HG03064 (cell line): ENCODE results near the gene TIMM17A.

Experiments used
- ATAC-seq: cut with Tn5 transposase; IDR thresholded peaks from one replicate; pipeline ENCODE4 v1.9.1; 2021; ENCODE audit warnings: low read depth; ENCODE audit not compliant: unreplicated experiment

TIMM17A gene

DNA sequence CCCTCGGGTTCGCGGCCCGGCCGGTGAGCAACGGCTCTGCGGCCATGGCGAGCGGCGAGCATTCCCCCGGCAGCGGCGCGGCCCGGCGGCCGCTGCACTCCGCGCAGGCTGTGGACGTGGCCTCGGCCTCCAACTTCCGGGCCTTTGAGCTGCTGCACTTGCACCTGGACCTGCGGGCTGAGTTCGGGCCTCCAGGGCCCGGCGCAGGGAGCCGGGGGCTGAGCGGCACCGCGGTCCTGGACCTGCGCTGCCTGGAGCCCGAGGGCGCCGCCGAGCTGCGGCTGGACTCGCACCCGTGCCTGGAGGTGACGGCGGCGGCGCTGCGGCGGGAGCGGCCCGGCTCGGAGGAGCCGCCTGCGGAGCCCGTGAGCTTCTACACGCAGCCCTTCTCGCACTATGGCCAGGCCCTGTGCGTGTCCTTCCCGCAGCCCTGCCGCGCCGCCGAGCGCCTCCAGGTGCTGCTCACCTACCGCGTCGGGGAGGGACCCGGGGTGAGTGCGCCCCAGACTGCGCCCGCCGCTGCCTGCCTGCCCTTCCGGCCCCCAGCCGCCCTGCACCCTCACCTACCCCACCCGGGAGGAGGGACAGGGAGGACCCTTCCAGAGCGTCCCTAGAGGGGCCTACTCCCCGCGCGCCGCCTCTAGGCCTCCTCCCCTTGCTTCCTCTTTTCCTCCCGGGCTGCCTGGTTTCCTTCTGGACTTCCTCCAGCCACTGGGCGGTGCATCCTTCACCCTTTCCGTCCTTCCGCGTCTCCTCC lies 27.5 kb downstream of the TIMM17A start, which contains the start of gene RNPEP:
RNPEP (plus strand) TSS at position 26 of the 757 bp plus-strand sequence; CDS start at position 45, 19 bp downstream.
- peak; percentile 77 for ATAC-seq

DNA sequence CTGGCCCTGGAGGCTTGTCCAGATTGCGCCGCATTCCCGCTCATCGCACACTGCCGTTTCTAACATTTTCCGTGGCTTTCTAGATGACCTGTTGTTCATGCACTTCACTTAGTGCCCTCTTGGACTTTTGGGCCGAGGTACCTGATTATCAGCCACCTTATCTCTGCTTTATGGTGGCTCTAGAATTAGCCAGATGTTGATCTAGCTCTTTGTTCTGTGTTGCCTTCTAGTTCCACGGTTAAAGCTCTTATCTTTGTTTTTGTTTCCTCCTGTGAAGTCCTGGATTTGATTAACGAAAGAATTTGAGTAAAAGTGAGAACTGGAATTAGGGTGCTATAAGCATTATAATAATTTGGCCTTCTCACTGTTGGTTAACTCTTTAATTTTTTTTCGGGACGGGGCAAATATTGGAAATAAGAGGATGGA lies 28.1 kb downstream of the TIMM17A start:
- no peak for ATAC-seq

DNA sequence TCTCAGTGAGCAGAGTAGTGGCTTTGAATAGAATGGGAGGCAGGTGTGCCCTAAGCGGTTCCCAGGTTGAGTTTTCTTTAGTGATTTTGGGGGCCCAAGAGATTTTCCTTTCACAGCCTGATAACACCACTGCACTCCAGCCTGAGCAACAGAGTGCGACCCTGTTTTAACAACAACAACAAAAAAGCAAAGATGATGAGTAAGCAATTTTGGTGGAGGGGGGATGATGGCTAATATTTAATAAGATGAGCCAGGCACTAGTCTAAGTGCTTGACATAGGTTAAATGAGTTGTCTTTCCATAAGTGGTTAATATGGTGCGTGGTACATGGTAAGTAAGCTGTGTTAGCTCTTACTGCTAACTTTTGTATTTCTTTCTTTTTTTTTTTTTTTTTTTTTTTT lies 29.1 kb downstream of the TIMM17A start:
- no peak for ATAC-seq

DNA sequence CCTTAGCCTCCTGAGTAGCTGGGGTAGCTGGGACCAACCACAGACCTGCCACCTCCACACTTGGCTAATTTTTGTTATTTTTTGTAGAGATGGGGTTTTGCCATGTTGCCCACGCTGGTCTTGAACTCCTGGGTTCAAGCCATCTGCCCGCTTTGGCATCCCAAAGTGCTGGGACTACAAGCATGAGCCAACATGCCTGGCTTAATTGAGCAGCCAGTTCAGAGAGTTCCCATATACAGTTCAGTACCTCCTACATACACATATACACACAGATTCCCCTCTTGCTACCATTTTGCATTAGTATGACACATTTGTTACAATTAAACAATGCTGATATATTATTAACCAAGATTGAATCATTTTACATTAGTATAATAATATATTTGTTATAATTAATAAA lies 30.1 kb downstream of the TIMM17A start:
- ATAC-seq, result no peak

DNA sequence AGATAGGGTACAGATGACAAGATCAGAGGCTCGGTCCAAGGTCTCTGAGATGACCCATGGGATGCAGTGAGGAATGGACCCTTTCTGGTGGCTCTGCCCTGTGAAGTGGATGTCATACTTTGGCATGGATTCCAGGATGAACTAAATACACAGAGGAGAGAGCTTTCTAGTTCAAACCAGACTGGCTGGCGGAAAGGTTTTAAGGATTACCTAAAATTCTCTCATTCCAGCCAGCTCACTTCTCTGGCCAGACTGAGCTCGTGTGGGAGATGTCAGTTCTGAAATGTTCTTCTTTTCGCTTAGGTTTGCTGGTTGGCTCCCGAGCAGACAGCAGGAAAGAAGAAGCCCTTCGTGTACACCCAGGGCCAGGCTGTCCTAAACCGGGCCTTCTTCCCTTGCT lies 33.3 kb downstream of the TIMM17A start:
- ATAC-seq, result no peak

DNA sequence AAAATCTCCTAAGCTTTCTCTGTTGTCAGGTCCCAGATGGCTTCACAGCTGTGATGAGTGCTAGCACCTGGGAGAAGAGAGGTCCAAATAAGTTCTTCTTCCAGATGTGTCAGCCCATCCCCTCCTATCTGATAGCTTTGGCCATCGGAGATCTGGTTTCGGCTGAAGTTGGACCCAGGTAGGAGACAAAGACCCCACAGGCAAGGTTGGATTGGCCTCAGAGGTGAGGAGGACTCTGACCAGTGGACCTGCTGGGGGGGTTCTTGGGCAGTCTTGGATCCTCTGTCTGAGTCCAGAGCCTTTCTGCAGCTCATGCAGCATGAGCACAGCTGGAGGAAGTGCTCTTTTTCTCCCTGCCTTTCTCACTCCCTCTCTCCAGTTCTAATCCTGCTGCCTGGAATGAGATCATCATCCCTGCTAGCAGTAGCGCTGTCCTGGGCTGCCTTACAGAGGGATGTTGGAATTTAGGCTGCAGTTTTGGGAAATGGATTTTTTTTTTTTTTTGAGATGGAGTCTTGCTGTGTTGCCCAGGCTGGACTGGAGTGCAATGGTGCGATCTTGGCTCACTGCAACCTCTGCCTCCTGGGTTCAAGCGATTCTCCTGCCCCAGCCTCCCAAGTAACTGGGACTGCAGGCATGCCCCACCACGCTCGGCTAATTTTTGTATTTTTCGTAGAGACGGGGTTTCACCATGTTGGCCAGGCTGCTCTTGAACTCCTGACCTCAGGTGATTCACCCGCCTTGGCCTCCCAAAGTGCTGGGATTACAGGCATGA lies 34.2 kb downstream of the TIMM17A start:
- ATAC-seq, result no peak

DNA sequence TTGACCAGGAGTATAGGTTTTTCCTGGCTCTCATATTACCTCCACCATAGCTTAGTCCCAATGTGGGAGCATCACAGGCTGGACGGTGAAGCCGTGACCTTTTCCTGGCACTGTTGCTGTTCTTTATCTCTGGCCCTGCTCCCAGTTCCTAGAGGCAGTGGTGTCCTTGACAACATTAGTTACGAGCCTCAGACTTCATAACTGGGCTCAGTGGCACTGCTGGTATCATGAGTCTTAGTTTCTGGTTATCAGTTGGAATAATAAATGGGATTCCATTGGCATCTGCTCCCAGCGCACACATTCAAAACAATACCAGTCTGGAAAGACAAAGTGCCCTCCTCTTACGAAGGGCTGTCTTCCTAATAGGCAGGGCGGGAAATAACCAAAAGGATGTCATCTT lies 35.1 kb downstream of the TIMM17A start:
- ATAC-seq, result no peak

DNA sequence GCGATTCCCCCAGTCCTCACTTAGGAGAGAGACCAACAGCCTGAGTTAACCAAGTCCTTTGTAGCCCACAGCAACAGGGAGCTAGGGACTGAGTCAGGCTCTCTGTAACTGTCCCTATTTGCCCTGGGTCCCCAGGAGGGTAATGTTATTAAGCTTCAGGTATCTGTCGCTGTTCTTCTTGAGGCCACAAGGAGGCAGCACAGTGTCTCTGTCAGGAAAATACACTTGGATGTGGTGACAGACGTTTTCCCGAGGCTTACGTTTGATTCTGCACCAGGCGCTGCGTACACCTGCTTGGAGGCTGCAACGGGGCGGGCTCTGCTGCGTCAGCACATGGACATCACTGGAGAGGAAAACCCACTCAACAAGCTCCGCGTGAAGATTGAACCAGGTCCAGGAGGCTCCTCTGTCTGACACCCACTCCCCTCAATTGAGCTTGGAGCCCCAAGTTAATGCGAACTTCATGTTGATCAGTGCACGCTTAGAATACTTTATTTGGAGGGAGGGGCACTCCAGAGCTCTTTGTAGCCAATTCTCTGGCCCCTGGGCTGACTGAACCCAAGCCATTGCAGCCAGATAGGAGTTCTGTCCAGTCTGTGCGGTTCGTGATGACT lies 44.4 kb downstream of the TIMM17A start:
- ATAC-seq, result no peak

DNA sequence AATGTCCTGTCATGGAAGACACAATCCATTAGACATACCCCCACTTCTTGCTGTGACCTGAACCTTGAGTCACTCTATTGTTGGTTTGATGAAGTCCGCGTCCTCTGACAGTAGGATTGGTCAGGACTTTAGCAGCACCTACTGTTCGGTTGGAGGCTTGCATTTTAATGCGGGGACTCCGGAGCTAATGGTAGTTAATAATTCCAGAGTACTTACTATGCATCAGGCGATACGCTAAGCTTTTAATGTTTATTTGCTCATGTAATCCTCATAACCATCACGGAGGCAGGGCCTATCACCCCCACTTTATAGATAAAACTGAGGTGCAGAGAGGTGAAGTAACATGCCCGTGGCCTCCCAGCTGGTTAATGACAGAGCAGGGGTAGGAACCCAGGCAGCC lies 47.2 kb downstream of the TIMM17A start:
- no peak for ATAC-seq

DNA sequence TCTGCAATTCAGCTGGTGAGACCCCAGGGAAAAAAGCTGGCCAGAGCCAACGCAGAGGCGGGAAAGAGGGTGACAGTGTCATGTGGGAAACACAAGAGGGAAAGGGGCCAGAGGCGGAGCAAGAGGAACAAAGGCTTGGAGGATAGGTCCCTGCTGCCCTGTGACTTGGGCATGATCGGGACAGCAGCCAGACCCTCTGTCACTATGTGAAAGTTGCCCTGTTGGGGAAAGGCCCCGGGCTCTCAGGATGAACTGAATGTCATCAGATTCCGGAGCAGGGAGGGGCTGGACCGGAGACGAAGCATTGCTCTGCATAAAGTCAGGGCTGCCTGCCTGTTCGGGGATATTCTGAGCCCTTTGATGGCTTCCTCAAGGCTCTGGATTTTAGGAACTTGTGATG lies 49.4 kb downstream of the TIMM17A start:
- no peak for ATAC-seq

DNA sequence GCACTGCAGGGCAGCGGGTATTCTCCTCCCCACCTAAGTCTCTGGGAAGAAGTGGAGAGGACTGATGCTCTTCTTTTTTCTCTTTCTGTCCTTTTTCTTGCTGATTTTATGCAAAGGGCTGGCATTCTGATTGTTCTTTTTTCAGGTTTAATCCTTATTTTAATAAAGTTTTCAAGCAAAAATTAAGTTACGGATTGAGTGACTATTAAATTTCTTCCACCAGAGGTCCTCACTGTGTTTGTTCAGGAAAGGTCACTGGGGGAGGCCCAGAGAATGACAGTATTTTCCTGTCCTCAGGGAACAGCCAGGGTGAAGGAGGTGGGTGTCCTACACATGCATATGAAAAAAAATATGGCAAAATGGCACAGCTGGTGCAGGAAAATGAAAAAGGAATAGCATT lies 50.7 kb downstream of the TIMM17A start:
- ATAC-seq, result no peak

DNA sequence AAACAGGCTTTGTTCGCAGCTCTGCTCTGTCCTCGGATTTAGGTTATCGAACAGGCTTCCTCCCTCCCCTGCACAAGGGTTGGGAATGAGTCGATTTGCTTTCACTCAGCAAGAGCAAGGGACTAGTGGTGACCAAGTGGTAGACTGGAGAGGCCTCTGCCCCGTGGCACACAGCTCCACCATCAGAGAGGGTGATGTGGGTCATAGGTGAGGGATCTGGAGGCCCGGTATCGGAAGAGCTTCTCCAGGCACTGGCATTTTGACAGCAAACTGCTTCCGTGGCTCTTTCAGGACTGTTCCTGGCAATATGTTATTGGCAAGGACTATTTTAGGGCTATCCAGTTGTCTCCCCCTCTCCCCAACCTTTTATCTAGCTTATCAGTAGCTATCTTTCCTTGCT lies 52.0 kb downstream of the TIMM17A start:
- no peak for ATAC-seq

DNA sequence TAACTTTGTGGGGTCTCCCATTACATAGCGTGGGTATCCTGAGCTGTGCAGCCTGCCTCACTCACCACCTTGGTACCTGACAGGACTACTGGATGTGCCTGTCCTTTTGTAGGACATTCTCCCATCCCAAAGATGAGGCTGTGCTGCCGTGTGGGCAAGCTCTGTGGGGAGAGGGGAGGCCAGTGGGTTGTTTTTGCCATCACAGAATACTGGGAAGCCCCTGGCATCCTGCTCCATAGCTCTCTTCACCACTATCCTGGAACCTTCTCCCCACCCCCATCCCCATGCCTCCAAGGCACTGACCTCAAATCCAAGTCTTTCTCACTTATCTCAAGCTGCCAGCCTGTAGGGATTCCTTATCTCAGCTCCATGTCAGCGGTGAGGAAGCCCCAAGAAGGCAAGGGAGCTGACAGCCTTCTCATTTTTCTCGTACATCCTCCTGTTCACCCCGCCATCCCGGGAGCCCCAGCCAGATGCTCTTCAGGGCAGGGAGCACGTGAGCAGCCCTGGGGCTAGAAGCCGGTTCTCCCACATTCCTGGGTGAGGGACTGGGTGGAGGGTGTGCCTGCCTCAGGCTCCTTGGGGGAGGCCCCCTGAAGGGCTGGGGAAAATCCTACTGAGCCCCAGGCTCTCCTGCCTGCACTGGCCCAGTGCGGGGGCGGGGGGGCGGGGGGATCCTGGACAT lies 52.6 kb downstream of the TIMM17A start:
- no peak for ATAC-seq

DNA sequence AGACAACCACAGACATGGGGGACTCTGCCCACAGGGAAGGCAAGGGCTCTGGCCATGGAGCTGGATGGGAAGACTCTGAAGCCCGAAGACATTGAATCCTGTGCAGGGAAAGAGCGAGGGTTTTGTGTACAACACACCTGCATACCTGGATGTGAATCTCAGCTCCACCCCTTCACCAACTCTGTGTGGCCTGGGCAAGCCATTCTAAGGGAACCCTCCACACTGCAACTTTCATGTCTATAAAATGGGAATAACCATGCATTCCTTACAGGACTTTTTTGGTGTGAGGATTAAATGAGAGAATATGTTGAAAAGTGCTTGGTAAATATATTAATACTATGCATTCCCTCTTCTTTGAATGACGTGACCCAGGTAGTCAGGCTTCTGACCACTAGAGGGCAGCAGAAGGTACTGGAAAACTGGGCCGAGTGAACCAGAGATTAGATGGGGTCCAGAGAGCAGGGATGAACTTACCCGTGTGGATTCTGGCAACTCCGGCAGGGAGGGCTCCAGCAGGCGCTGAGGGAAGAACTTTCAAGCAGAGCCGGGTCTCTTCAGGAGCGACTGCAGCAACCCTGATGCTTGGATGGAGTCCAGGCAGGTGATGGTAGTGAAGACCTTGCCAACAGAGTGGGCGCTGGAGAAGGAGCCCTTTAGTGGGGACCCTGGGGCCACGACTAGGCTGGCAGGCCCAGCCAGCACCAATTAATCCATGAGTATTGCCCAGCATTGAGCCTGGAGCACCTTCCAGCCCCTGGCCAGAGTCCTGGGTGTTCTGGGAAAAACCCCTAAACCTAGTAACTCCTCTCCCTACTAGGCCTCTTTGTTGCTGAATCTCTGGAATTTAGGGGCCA lies 54.2 kb downstream of the TIMM17A start:
- no peak for ATAC-seq

DNA sequence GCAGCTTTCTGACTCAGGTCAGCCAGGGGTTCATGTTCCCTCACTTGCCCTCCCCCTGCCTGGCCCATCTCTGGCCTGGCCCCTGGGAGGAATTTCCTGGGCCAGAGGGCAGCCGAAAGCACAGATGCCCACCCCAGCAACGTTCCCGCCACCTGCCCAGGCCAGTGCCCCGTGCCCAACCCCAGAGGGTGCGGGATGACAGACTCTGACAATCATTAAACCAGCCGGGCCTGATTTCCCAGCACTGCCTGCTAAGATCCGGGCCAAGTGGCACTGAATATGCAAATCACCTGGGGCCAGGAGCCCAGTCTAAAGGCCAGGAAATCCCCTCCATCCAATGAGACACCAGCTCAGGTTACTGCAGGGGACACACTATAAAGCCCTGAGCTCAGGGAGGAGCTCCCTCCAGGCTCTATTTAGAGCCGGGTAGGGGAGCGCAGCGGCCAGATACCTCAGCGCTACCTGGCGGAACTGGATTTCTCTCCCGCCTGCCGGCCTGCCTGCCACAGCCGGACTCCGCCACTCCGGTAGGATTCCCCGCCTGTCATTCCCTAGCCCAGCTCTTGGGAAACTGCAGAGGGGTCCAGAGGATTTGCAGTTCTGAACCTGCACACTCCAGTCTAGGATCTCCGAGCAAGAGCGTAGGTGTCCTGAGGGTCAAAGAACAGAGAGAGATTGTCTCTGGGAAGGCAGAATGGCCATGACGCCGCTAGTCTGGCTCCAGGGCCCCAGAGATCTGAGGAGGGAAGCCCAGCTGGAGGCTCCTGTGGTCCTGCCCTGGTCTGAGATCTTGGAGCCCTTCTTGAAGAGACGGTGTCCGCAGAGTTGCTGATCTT lies 55.1 kb downstream of the TIMM17A start, which contains the start of gene ELF3:
ELF3 (plus strand) TSS at position 408 of the 836 bp plus-strand sequence. CDS start 550 bp downstream, outside the sequence.
- ATAC-seq, result no peak

DNA sequence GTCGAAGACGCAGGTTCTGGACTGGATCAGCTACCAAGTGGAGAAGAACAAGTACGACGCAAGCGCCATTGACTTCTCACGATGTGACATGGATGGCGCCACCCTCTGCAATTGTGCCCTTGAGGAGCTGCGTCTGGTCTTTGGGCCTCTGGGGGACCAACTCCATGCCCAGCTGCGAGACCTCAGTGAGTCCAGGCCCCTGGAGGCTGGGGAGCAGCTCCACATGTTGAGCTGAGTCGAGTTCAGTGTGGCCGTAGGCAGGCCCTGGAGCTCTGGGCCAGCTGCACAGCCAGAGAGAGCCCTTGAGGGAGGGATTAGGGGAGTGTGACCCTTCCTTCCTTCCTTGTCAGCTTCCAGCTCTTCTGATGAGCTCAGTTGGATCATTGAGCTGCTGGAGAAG lies 56.7 kb downstream of the TIMM17A start:
- no peak for ATAC-seq

DNA sequence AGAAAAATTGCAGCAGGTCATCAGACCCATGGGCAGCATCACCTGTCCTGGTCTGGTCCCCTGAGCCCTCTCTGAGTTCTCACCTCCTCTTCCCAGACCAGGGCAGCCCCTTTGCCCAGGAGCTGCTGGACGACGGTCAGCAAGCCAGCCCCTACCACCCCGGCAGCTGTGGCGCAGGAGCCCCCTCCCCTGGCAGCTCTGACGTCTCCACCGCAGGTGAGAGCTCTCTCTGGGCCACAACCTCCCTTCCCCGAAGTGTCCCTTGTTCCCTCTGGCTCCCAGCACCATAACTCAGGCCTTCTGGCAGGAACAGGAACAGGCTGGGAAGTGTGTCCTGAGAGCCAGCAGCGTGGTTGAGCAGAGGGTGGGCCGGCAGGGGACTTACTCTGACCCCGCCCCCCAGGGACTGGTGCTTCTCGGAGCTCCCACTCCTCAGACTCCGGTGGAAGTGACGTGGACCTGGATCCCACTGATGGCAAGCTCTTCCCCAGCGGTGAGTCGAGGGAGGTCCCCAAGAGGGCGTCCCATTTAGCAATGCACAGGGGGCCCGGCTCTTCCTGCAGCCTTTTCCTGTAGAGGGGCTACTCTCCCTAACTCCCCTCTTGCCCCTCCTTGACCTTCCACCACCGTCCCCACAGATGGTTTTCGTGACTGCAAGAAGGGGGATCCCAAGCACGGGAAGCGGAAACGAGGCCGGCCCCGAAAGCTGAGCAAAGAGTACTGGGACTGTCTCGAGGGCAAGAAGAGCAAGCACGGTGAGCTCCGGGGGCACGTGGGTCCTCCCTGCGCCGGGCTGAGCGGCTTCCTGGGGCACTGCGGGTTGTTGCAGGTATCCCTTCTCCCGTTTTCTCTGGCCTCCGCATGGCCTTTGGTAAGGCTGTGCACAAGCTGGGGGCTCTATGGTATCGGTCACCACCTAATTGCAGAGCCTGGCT lies 57.5 kb downstream of the TIMM17A start:
- no peak for ATAC-seq

DNA sequence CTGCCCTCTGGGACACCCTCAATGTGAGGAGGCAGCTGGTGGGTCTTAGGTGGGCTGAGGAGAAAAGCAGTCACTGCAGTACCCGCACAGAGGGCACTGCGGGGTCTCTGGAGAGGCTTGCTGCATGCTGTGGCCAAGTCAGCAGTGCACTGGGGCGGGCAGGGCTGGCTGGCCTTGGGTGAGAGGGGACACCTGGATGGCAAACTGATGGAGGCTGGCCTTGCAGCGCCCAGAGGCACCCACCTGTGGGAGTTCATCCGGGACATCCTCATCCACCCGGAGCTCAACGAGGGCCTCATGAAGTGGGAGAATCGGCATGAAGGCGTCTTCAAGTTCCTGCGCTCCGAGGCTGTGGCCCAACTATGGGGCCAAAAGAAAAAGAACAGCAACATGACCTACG lies 58.3 kb downstream of the TIMM17A start:
- ATAC-seq, result no peak
